ENCODE data around the gene CEP83.

Gene CEP83

DNA sequence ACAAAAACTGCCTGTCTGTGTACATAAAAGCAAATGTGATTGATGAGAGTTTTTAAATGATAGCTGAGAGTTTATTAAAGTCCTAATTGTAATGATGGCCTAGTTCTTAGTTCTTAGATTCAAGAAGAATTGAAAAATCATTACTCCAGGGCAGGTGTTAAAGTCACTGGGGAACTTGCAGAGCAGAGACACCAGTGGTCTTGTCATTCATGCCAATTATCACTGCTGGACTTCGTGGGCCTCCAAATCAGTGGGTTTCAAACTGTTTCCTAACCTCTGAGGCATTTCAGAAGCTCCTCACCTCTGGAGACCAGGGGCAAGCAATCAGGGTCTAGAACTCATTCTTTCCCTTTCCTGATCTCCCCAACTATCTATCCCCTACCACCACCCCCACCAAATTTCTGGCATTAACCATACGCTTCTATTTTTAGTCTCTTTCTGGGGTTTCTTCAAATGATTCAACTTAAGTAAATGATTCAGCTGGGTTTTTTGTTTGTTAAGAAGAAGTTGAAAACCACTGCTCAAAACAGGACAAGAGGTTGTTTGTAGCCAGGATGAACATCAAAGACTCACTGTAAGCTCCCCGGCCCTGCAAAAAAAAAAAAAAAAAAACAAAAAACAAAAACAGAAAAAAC lies 80.1 kb downstream of the CEP83 start:
- Mint-ChIP-seq H3K36me3 (ENCODE audit: low read depth) (peaks cover 34% of the 10 kb centered on the region), H3K4me1 (peaks cover 4% of the 10 kb centered on the region), H3K27me3 (ENCODE audit: low read depth, poor library complexity) (no peaks in the 10 kb centered on the region), H3K27ac (no peak overlapping the region), H3K4me3 (no peak overlapping the region), H3K9me3 (peaks cover 7% of the 10 kb centered on the region)
- TF ChIP-seq, protein P1, sequence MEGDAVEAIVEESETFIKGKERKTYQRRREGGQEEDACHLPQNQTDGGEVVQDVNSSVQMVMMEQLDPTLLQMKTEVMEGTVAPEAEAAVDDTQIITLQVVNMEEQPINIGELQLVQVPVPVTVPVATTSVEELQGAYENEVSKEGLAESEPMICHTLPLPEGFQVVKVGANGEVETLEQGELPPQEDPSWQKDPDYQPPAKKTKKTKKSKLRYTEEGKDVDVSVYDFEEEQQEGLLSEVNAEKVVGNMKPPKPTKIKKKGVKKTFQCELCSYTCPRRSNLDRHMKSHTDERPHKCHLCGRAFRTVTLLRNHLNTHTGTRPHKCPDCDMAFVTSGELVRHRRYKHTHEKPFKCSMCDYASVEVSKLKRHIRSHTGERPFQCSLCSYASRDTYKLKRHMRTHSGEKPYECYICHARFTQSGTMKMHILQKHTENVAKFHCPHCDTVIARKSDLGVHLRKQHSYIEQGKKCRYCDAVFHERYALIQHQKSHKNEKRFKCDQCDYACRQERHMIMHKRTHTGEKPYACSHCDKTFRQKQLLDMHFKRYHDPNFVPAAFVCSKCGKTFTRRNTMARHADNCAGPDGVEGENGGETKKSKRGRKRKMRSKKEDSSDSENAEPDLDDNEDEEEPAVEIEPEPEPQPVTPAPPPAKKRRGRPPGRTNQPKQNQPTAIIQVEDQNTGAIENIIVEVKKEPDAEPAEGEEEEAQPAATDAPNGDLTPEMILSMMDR (IDR thresholded peaks at IDR 0.05) = no peak
- DNase-seq = no peak

DNA sequence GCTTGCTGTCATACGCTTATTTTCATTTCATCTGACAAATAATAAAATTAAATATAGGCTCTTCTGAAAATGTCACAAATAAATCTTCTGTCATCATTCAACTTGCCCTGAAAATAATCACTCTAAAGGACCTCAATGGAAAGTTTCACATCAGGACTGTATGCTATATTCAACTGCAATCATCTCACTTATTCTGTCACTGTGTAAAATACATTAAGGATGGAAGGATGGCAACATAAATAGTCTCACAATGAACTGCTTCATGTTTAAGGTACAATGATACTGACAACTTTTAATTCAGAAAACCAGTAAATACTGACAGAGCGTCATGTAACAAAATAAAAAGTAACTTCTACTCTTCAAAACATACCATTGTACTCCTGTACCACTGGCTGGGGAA lies 82.1 kb downstream of the CEP83 start:
- peaks cover 14% of the 10 kb centered on the region for H3K36me3 Mint-ChIP-seq (ENCODE audit: low read depth)
- H3K27ac Mint-ChIP-seq = no peak overlapping the region
- TF ChIP-seq, protein P1 (IDR thresholded peaks at IDR 0.05) = no peak
- H3K4me1 Mint-ChIP-seq = peaks cover 4% of the 10 kb centered on the region
- H3K9me3 Mint-ChIP-seq = no peaks in the 10 kb centered on the region
- no peaks in the 10 kb centered on the region for H3K27me3 Mint-ChIP-seq (ENCODE audit: low read depth, poor library complexity)
- no peak overlapping the region for H3K4me3 Mint-ChIP-seq
- no peak for DNase-seq

DNA sequence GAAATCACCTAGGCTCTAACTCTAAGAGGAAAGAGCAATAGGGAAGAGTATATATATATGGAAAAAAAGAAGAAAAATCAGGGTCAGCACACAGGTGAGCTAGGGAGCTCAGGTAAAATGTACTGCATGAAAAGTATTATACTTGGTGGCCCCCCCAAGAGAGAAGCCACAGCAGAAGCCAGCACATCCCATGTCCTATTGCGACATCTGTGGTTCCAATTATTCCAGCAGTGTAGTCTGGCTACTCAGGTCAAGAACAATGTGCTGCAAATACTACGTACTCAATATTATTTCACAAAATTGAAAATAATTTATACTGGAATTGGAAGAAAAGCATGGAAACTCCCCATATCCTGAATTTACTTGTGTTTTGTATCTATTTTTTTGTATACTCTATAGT lies 85.5 kb downstream of the CEP83 start:
- H3K9me3 Mint-ChIP-seq = no peaks in the 10 kb centered on the region
- H3K4me1 Mint-ChIP-seq = no peaks in the 10 kb centered on the region
- H3K4me3 Mint-ChIP-seq = no peak overlapping the region
- no peak overlapping the region for H3K27ac Mint-ChIP-seq
- H3K27me3 Mint-ChIP-seq (ENCODE audit: low read depth, poor library complexity) = no peaks in the 10 kb centered on the region
- H3K36me3 Mint-ChIP-seq (ENCODE audit: low read depth) = peaks cover 19% of the 10 kb centered on the region
- TF ChIP-seq, protein P1 (IDR thresholded peaks at IDR 0.05) = no peak
- DNase-seq = no peak

DNA sequence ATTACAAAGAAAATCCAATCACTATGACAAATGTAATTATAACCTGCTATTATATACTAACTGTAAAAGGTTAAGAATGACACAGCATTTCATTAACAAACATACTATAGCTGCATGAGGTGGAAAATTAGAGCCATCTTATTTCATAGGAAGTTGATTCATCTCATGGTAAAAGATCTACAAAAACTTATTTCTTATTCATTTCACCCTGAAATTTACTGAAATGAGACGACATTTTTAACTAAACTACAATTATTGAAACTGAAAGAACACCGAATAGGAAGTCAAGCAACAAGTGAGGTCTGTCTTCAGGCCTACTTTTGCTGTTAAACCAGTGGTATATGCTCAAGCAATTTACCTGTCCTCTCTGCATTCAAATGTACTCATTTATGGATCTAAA lies 87.2 kb downstream of the CEP83 start:
- no peaks in the 10 kb centered on the region for H3K9me3 Mint-ChIP-seq
- TF ChIP-seq, protein P1 (IDR thresholded peaks at IDR 0.05) = no peak
- no peak overlapping the region for H3K4me3 Mint-ChIP-seq
- H3K4me1 Mint-ChIP-seq = no peaks in the 10 kb centered on the region
- no peak overlapping the region for H3K27ac Mint-ChIP-seq
- H3K36me3 Mint-ChIP-seq (ENCODE audit: low read depth) = peaks cover 18% of the 10 kb centered on the region
- DNase-seq = no peak
- no peaks in the 10 kb centered on the region for H3K27me3 Mint-ChIP-seq (ENCODE audit: low read depth, poor library complexity)

DNA sequence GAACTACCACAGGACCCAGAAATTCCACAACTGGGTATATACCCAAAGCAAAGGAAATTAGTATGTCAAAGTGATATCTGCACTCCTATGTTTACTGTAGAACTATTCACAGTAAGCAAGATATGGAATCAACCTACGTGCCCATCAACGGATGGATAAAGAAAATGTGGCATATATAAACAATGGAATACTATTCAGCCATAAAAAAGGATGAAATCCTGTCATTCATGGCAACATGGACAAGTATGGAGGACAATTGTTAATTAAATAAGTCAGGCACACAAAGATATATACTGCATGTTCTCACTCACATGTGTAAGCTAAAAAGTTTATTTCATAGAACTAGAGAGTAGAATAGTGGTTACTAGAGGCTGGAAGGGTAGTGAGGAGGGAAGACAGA lies 97.0 kb downstream of the CEP83 start:
- Mint-ChIP-seq H3K27ac (no peak overlapping the region), H3K4me1 (no peaks in the 10 kb centered on the region), H3K9me3 (peaks cover 55% of the 10 kb centered on the region), H3K4me3 (no peak overlapping the region), H3K27me3 (ENCODE audit: low read depth, poor library complexity) (no peaks in the 10 kb centered on the region), H3K36me3 (ENCODE audit: low read depth) (peaks cover 96% of the 10 kb centered on the region)
- DNase-seq = no peak
- TF ChIP-seq, protein P1 (IDR thresholded peaks at IDR 0.05) = no peak

DNA sequence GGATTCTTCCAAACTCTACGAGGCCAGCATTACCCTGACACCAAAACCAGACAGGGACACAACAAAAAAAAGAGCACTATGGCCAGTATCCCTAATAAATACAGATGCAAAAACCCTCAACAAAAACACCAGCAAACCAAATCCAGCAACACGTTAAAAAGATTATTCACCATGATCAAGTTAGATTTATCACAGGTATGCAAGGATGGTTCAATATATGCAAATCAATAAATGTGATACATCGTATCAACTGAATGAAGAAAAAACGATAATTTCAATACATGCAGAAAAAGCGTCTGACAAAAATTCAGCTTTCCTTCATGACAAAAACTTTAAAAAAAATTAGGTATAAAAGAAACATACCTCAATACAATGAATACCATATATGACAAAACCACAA lies 99.9 kb downstream of the CEP83 start:
- no peaks in the 10 kb centered on the region for H3K27me3 Mint-ChIP-seq (ENCODE audit: low read depth, poor library complexity)
- peaks cover 64% of the 10 kb centered on the region for H3K9me3 Mint-ChIP-seq
- H3K36me3 Mint-ChIP-seq (ENCODE audit: low read depth) = peaks cover 99% of the 10 kb centered on the region
- H3K27ac Mint-ChIP-seq = no peak overlapping the region
- H3K4me1 Mint-ChIP-seq = no peaks in the 10 kb centered on the region
- H3K4me3 Mint-ChIP-seq = no peak overlapping the region
- DNase-seq = no peak
- TF ChIP-seq, protein P1 (IDR thresholded peaks at IDR 0.05) = no peak
